Small intestine (tissue), 7 donors: Measurements from ENCODE around the gene CEND1. TPM values are rescaled to one million over a fixed set of nuclear protein-coding genes. Genes with fewer than 3 reads are reported as not detected.

Source experiments
- DNase-seq, 2 donors: peaks; one replicate each; pipeline versions ENCODE4 v3.0.0 to v3.0.0-alpha.2; 2013
- FAIRE-seq: peaks from 2 replicates; lab custom pipeline; 2012; peaks lifted over from hg19 to GRCh38; lab: Jason Lieb, UNC
- H3K27ac ChIP-seq, 3 donors: one replicate each; pipeline ENCODE4 v1.5.1; 2013; ENCODE audit warnings: low read length in 2 of 3, mild to moderate bottlenecking in 2 of 3, control low read depth in 1 of 3, inconsistent platforms in 1 of 3, low read depth in 1 of 3, moderate library complexity in 1 of 3
- H3K27me3 ChIP-seq, 3 donors: one replicate each; pipeline ENCODE4 v1.6.1; 2013; ENCODE audit warnings: low read length in 3 of 3, inconsistent platforms in 1 of 3; ENCODE audit not compliant: control insufficient read depth in 3 of 3, insufficient read depth in 3 of 3
- H3K36me3 ChIP-seq, 3 donors: one replicate each; pipeline ENCODE4 v1.6.1; 2013; ENCODE audit warnings: low read length in 3 of 3, inconsistent platforms in 1 of 3, low read depth in 1 of 3, mild to moderate bottlenecking in 1 of 3, moderate library complexity in 1 of 3; ENCODE audit not compliant: control insufficient read depth in 3 of 3, insufficient read depth in 2 of 3
- H3K4me1 ChIP-seq, 3 donors: one replicate each; pipeline ENCODE4 v1.6.1; 2013; ENCODE audit warnings: low read length in 2 of 3, inconsistent platforms in 1 of 3, low read depth in 1 of 3, mild to moderate bottlenecking in 1 of 3, moderate library complexity in 1 of 3; ENCODE audit not compliant: control insufficient read depth in 3 of 3, insufficient read depth in 2 of 3
- H3K4me3 ChIP-seq, 3 donors: one replicate each; pipeline ENCODE4 v1.5.1; 2013; ENCODE audit warnings: low read length in 3 of 3, control low read depth in 1 of 3, inconsistent platforms in 1 of 3, low read depth in 1 of 3, mild to moderate bottlenecking in 1 of 3, moderate library complexity in 1 of 3
- H3K9me3 ChIP-seq, 2 donors: one replicate each; pipeline ENCODE4 v1.6.1; 2013; ENCODE audit warnings: low read depth in 1 of 2, low read length in 1 of 2; ENCODE audit not compliant: control insufficient read depth in 2 of 2, insufficient read depth in 1 of 2
- WGBS, 3 donors: extraction: QIAGEN DNeasy Blood & Tissue Kit; methylation state at CpG; one replicate each; pipeline ENCODE4 v1.1.7; 2013; 5-methylcytosine and 5-hydroxymethylcytosine counted together
- polyA plus RNA-seq, 4 donors: library from polyadenylated mRNA; stranded (reverse) in 3 of 4; unstranded in 1 of 4; fragments of 200-250 nt in 3 of 4; fragments of 120-200 nt in 1 of 4; gene quantifications; one replicate each; pipeline versions ENCODE4 v1.2.1 to v1.2.3, GENCODE V29; 2013
- donor health status: healthy with polysubstance abuse.
- donor health status: control.
- donor health status: control.
- donor health status: Bipolar disorder and iron deficiency.
- donor health status: healthy.

Gene CEND1
- polyA plus RNA-seq, 4 donors, result 0.22 to 3.3 TPM; not detected in 2

DNA sequence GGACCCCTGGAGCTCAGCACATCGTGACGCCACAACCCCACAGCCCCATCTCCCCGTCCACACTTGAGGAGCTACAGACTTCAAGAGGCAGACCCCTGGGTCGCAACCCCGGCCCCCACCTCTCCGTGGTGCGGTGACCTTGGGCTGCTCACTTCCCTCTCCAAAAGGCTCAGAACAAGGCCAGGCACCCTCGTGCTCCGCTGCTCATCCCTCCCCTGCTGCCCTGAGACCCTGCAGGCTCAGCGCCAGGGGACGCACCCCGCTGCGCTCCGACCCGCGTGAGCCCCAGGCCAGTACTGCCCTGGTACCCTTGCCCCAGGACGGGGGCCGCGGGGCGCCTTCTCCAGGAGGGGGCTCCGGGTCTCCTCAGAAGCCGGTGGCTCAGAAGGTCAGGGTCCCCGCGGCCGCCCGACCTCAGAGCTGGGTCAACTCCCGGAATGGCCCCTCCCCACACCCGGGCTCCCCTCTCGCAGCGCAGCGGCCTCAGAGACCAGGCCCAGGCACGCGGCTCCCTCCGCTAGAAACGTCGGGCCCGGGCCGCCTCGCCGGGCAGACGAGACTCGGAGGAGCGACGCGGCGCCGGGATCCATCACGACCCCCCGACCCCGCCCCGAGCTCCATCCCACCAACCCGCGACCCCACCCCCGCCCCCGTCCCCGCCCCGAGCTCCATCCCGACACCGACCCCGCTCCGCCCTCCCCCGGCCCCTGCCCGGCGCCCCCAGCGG lies 13.2 kb downstream of the CEND1 start:
- DNase-seq, result peak; percentile 22 to 63
- H3K27ac ChIP-seq, result peak overlapping the region in 2 of 3 donors; percentile 70 to 87
- FAIRE-seq, result no peak
- H3K4me1 ChIP-seq, result peaks cover 2 to 29% (median 6%) of the 10 kb centered on the region in 3 donors
- no peaks in the 10 kb centered on the region for H3K9me3 ChIP-seq
- peak overlapping the region; percentile 61 to 92 (median 76) for H3K4me3 ChIP-seq
- H3K27me3 ChIP-seq, result no peaks in the 10 kb centered on the region
- whole genome bisulfite sequencing, 3 donors, result 0 to 1% (median 0%) methylated on average over 44 to 65 of the region's 65 CpGs
- H3K36me3 ChIP-seq, result peaks cover 0 to 69% (median 8%) of the 10 kb centered on the region in 3 donors

DNA sequence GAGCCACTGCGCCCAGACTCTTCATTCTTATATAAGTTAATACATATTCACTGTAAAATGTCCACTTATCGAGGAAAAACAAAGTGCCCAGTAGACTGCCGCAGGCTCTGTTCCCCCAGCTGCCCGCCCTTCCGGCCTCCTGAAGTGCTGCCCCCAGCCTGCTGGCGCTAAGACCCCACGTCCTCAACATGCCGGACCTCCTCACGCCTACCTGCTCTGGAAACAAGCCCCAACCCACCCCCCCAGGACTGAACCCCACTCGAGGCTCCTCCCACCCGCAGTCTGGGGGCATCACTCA lies 13.7 kb downstream of the CEND1 start:
- DNase-seq (no peak), FAIRE-seq (no peak)
- peaks cover 2 to 29% (median 6%) of the 10 kb centered on the region in 3 donors for H3K4me1 ChIP-seq
- no peak overlapping the region for H3K27ac ChIP-seq
- 29 to 37% (median 33%) methylated on average over 11 of the region's 11 CpGs for WGBS, 3 donors
- H3K9me3 ChIP-seq, result no peaks in the 10 kb centered on the region
- H3K36me3 ChIP-seq, result peaks cover 0 to 71% (median 8%) of the 10 kb centered on the region in 3 donors
- no peaks in the 10 kb centered on the region for H3K27me3 ChIP-seq
- peak overlapping the region in 2 of 3 donors; percentile 76 to 92 for H3K4me3 ChIP-seq

DNA sequence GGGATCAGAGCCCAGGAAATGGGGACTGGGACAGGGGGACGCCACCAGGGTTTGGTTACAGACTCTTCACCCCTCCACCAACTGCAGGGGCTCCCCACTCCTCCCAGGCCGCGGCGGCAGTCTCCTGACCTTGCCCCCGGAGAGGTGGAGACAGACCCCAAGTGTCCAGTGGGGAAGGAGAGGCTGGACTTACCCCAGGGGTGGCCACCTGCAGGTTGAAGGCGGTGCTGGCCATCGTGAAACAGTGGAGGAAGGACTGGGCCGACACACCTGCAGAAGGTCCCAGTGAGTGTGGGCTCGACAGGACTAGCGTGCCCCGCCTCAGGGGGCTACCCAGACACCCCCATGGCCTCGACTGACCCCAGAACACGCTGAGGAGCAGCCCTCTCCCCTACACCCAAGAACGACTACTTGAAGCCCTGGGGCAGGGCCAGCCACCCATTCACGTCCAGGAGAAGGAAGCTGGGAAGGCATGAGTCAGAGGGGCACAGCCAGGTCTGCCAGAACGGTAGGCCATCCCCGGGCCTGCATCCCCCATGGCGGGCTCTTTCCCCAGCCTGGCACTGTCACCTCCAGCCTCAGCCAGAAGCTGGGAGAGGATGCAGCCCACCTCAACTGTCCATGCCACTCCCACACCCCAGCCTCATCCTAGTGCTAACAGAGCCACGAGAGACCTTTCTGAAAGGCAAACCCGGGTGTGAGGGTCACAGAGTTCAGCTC lies 14.9 kb downstream of the CEND1 start:
- Histone ChIP-seq H3K9me3 (no peaks in the 10 kb centered on the region), H3K4me3 (peak overlapping the region in 1 of 3 donors; percentile 76), H3K27me3 (no peaks in the 10 kb centered on the region), H3K27ac (no peak overlapping the region), H3K4me1 (peaks cover 2 to 29% (median 6%) of the 10 kb centered on the region in 3 donors), H3K36me3 (peaks cover 9 to 75% (median 10%) of the 10 kb centered on the region in 3 donors)
- no peak for FAIRE-seq
- 73 to 78% (median 75%) methylated on average over 19 to 20 of the region's 20 CpGs for WGBS, 3 donors
- no peak for DNase-seq

DNA sequence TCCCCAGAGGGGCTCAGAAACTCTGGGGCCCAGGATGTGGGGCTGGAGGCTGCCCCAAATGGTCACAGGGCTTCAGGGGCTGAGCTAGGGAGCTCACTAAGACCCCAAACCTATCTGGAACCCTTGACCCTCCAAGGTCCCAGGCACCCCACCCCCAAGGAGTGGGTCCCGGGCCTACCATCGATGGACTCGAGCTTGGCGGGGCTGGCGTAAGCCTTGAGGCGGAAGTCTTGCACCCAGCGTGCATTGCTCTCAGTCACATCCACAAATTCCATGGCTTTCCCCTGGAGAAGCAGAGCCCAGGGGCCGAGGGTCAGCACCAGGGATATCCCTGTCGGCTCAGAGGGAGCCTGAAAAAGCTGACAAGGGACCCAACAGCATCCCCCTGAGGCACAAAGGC lies 16.1 kb downstream of the CEND1 start:
- WGBS, 3 donors, result 93 to 98% (median 93%) methylated on average over 9 of the region's 9 CpGs
- H3K9me3 ChIP-seq, result no peaks in the 10 kb centered on the region
- DNase-seq, result no peak
- peaks cover 2 to 24% (median 6%) of the 10 kb centered on the region in 3 donors for H3K4me1 ChIP-seq
- H3K27ac ChIP-seq, result no peak overlapping the region
- H3K27me3 ChIP-seq, result no peaks in the 10 kb centered on the region
- no peak overlapping the region for H3K4me3 ChIP-seq
- H3K36me3 ChIP-seq, result peaks cover 9 to 74% (median 10%) of the 10 kb centered on the region in 3 donors
- FAIRE-seq, result no peak

DNA sequence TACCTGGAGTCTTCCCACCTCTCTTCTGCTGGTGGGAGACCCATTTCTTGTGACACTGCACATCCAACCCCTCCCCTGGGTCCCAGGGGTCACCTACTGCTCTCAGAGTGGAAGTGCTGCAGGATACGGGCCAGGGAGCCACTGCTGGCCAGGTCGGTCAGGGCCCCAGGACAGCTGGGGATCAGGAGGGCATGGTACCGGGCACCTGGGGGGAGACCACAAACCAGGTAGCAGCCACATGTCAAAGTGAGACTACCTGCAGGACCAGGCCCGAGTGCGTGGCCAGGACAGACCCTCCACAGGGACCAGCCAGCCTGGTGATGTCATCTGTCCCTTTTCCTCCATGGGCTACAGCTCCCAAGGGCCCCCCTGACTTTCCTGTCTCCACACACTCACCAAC lies 16.5 kb downstream of the CEND1 start:
- no peak for DNase-seq
- FAIRE-seq, result no peak
- H3K4me3 ChIP-seq, result no peak overlapping the region
- peaks cover 9 to 71% (median 10%) of the 10 kb centered on the region in 3 donors for H3K36me3 ChIP-seq
- no peaks in the 10 kb centered on the region for H3K27me3 ChIP-seq
- WGBS, 3 donors, result 89 to 93% (median 89%) methylated on average over 5 of the region's 5 CpGs
- peaks cover 2 to 20% (median 5%) of the 10 kb centered on the region in 3 donors for H3K4me1 ChIP-seq
- H3K27ac ChIP-seq, result no peak overlapping the region
- no peaks in the 10 kb centered on the region for H3K9me3 ChIP-seq

DNA sequence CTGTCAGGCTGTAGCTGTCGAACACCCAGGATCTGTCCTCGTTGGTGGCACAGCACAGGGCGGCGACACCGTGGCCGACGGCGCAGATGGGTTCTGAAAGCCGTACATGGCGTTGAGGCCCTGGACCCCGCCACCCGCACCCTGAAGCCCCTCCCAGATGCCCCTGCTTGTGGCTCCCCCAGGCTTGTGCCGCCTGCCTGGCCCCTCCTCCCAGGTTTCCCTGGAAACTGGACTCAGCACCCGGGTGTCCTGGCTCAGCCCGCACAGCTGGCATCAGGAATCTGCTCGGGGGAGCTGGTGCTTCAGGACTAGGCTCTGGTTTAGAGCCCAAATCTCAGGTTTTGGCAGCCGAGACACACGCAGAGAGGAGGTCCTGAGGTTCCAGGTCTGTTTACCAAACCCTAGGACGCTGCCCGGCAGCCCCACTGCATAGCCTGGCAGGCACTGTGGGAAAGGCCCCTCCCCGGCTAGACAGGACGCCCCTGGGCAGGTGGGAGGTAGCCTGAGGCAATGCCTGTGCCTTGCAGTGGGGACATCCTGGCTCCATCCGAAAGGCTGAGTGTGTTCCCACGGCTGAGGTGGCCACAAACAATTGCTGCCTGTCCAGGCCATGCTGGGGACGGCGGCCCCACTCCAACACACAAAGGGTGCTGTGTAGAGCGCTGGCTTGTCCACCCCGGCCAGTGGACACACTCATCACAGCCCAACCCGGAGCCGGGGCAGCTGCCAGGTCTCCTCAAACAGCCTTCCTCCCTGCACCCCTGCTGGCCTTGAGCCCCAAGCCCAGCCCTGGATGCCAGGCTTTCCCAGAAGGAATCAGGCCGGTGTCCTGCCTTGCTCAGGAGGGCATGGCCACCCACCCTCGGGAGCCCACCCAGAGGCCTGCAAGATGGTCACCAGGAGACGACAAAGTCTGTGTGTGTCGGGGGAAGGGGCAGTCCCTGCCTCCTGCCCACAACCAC lies 17.2 kb downstream of the CEND1 start:
- Histone ChIP-seq H3K27ac (no peak overlapping the region), H3K4me3 (no peak overlapping the region), H3K27me3 (no peaks in the 10 kb centered on the region), H3K36me3 (peaks cover 9 to 71% (median 10%) of the 10 kb centered on the region in 3 donors), H3K4me1 (peaks cover 2 to 13% (median 3%) of the 10 kb centered on the region in 3 donors), H3K9me3 (no peaks in the 10 kb centered on the region)
- WGBS, 3 donors, result 87% methylated on average over 32 to 34 of the region's 34 CpGs
- DNase-seq, result no peak
- no peak for FAIRE-seq

DNA sequence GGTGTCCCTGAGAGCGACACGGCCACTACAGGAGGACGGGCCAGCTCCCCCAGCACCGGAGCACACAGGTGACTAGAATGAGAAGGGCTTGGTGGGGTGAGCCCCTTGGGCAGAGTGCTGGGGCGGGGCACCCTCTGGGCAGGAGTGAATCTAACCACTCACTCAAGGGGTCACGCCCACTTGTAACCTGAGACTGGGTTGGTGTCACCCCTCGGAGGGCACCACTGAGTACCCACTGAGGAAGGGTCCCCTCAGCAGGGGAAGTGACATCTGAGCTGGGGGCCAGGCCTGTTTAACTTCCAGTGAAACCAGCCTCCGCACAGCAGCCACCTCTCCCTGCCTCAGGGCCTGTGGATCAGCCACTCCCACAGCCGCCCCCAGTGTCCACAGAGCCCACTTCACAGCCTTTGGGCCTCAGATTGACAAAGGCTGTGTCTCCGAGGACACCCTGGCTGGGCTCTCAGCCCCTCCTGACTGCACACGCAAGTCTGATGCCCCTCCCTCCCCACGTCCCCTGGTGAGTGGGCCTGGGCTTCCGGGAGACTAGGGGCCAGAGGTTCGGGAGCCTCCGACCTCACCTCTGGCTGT lies 18.2 kb downstream of the CEND1 start:
- H3K4me3 ChIP-seq, result no peak overlapping the region
- H3K27me3 ChIP-seq, result no peaks in the 10 kb centered on the region
- no peak overlapping the region for H3K27ac ChIP-seq
- DNase-seq (no peak), FAIRE-seq (no peak)
- WGBS, 3 donors, result 87 to 89% (median 89%) methylated on average over 12 to 15 of the region's 15 CpGs
- peaks cover 2 to 12% (median 3%) of the 10 kb centered on the region in 3 donors for H3K4me1 ChIP-seq
- peaks cover 10 to 81% (median 11%) of the 10 kb centered on the region in 3 donors for H3K36me3 ChIP-seq
- no peaks in the 10 kb centered on the region for H3K9me3 ChIP-seq
